ENCODE measurements around the gene NUP133. TPM values are rescaled to one million over a fixed set of nuclear protein-coding genes. Genes with fewer than 3 reads are reported as not detected.
"Not testable (repeated sequence)": the region's sequence is repeated elsewhere in the genome, so short reads cannot be mapped to it uniquely, and the experiment has no call there.

NUP133 gene
- polyA plus RNA-seq, 2 of the 4 experiments (the other 2 are of a cell fraction) = 20.6 to 43.2 TPM

DNA sequence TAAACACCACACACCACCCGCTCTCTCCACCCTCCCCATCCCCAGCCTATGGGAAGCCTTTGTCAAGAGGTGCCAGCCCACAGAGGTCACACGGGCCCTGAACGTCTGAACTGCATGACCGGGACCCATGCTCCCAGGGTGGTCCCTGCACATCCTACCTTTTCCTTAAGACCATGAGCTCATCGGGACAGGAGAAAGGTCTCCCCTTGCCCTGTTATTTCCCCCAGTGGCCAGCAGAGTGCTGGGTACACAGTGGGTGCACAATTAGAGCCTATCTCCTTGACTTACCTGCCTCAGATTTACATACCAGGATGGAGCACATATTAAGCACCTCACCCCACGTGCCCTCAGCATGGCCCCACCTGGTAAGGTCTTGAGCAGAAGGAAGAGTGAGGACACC is 105.1 kb downstream of the NUP133 start:
- WGBS (ENCODE audit: missing lambda C conversion rate) = 34% methylated on average over 6 of the region's 6 CpGs

DNA sequence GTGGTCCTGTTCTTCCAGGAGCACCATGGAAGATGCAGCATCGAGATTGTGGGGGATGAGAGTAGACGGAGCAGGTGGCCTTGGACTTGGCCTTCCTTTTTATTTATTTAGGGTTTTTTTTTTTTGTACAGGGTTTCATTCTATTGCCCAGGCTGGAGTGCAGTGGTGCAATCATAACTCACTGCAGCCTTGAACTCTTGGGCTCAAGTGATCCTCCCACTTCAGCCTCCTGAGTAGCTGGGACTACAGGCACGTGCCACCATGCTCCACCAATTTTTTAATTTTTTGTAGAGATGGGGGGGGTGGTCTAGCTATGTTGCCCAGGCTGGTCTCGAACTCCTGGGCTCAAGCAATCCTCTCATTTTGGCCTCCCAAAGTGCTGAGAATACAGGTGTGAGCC is 105.8 kb downstream of the NUP133 start:
- H3K27ac ChIP-seq; H3K4me2 ChIP-seq; POLR2A ChIA-PET; DNase-seq (ENCODE audit: low read depth in 1 of 2, low spot score in 1 of 2); H3K4me1 ChIP-seq; FAIRE-seq; H3K9me3 ChIP-seq; CTCF ChIA-PET; H3K4me3 ChIP-seq; ATAC-seq: not testable (repeated sequence)
- 15% methylated on average over 4 of the region's 4 CpGs for WGBS (ENCODE audit: missing lambda C conversion rate)

More for the DNA sequence above, 105.1 kb downstream of the NUP133 start:
- H3K4me2 ChIP-seq = no peak overlapping the region
- H3K4me1 ChIP-seq = no peaks in the 10 kb centered on the region
- H3K27ac ChIP-seq = no peak overlapping the region
- POLR2A ChIA-PET = no interaction called here
- TF ChIP-seq SMC3 (IDR thresholded peaks at IDR 0.05) (no peak), HEYL (CRISPR knock-in tag; IDR thresholded peaks at IDR 0.05) (no peak), NPAS2 (CRISPR knock-in tag; IDR thresholded peaks at IDR 0.05; ENCODE audit: borderline replicate concordance) (no peak), TP53 (CRISPR knock-in tag; IDR thresholded peaks at IDR 0.05) (no peak), MYC (IDR thresholded peaks at IDR 0.05; ENCODE audit: borderline replicate concordance, low read length) (no peak), FOSL2 (IDR thresholded peaks at IDR 0.05) (no peak), FOSL2 (CRISPR knock-in tag; IDR thresholded peaks at IDR 0.05) (no peak), CHD4 (IDR thresholded peaks at IDR 0.05; ENCODE audit: borderline replicate concordance) (no peak), KDM1A (IDR thresholded peaks at IDR 0.05; ENCODE audit: low read depth) (no peak), RCOR1 (IDR thresholded peaks at IDR 0.05; ENCODE audit: low read depth, low read length) (no peak), ZC3H11A (IDR thresholded peaks at IDR 0.05) (no peak), CHD2 (IDR thresholded peaks at IDR 0.05; ENCODE audit: low read length, partially characterized antibody) (no peak), JUNB (IDR thresholded peaks at IDR 0.05) (no peak)
- TF ChIP-seq, protein P1, sequence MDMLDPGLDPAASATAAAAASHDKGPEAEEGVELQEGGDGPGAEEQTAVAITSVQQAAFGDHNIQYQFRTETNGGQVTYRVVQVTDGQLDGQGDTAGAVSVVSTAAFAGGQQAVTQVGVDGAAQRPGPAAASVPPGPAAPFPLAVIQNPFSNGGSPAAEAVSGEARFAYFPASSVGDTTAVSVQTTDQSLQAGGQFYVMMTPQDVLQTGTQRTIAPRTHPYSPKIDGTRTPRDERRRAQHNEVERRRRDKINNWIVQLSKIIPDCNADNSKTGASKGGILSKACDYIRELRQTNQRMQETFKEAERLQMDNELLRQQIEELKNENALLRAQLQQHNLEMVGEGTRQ (IDR thresholded peaks at IDR 0.05) = no peak
- ATAC-seq (peak in 1 of 2 experiments; percentile 50; a peak in 4 of 6 replicates), DNase-seq (ENCODE audit: low read depth in 1 of 2, low spot score in 1 of 2) (no peak), FAIRE-seq (no peak)
- CTCF ChIA-PET = no interaction called here
- no peaks in the 10 kb centered on the region for H3K9me3 ChIP-seq
- no peak overlapping the region for H3K4me3 ChIP-seq

DNA sequence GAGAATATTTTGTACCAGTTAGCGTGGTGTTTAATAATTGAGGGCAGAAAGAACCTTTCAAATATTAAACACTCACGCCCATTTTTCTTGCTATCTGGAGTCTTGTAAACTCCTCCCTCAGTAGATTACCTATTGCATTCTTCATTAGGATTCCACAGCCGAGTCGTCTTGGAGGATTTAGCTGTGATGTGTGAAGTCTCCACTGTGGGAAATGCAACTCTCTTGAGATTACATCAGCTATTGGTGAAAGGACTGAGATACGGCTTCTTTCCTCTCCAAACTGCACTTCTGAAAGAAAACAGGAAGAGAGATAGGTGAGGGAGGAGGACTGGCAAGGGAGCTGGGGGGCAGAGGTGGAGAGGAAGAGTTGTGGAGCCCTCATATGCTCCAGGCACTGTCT is 110.4 kb downstream of the NUP133 start:
- Histone ChIP-seq H3K4me3 (no peak overlapping the region), H3K4me2 (no peak overlapping the region), H3K4me1 (no peaks in the 10 kb centered on the region), H3K9me3 (no peaks in the 10 kb centered on the region), H3K27ac (no peak overlapping the region)
- WGBS (ENCODE audit: missing lambda C conversion rate) = 55% methylated on average over 5 of the region's 5 CpGs
- ChIA-PET CTCF (interaction anchor here (0.5 to 2.1 kb wide), 4 partner anchors 12 to 492 kb away, joined by 3 to 7 read pairs (median 4); no protein-coding TSS in a partner anchor), POLR2A (interaction anchor here (0.6 kb wide), 1 partner anchor 24 kb away, joined by 7 read pairs; no protein-coding TSS in a partner anchor)
- DNase-seq (ENCODE audit: low read depth in 1 of 2, low spot score in 1 of 2) (no peak), FAIRE-seq (no peak), ATAC-seq (no peak)
- TF ChIP-seq, protein P2, sequence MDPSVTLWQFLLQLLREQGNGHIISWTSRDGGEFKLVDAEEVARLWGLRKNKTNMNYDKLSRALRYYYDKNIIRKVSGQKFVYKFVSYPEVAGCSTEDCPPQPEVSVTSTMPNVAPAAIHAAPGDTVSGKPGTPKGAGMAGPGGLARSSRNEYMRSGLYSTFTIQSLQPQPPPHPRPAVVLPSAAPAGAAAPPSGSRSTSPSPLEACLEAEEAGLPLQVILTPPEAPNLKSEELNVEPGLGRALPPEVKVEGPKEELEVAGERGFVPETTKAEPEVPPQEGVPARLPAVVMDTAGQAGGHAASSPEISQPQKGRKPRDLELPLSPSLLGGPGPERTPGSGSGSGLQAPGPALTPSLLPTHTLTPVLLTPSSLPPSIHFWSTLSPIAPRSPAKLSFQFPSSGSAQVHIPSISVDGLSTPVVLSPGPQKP (IDR thresholded peaks at IDR 0.05; ENCODE audit: low read depth, low read length) = no peak
- TF ChIP-seq MAZ (IDR thresholded peaks at IDR 0.05; ENCODE audit: borderline replicate concordance, low read depth, low read length) = no peak
- no peak for TF ChIP-seq JUNB (IDR thresholded peaks at IDR 0.05)
- no peak for TF ChIP-seq NFE2L2 (conservative IDR thresholded peaks at IDR 0.05; ENCODE audit: low read length)
- TF ChIP-seq, protein P3, sequence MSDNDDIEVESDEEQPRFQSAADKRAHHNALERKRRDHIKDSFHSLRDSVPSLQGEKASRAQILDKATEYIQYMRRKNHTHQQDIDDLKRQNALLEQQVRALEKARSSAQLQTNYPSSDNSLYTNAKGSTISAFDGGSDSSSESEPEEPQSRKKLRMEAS (IDR thresholded peaks at IDR 0.05) = no peak
- TF ChIP-seq KDM1A (IDR thresholded peaks at IDR 0.05; ENCODE audit: low read depth) = no peak
- no peak for TF ChIP-seq RAD21 (conservative IDR thresholded peaks at IDR 0.05 in 1 of 2, IDR thresholded peaks at IDR 0.05 in 1 of 2)
- TF ChIP-seq, protein P4, sequence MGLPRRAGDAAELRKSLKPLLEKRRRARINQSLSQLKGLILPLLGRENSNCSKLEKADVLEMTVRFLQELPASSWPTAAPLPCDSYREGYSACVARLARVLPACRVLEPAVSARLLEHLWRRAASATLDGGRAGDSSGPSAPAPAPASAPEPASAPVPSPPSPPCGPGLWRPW (IDR thresholded peaks at IDR 0.05) = no peak
- no peak for TF ChIP-seq HOXA7 (CRISPR knock-in tag; IDR thresholded peaks at IDR 0.05)
- TF ChIP-seq TFCP2L1 (CRISPR knock-in tag; IDR thresholded peaks at IDR 0.05) = no peak
- TF ChIP-seq, protein P5, sequence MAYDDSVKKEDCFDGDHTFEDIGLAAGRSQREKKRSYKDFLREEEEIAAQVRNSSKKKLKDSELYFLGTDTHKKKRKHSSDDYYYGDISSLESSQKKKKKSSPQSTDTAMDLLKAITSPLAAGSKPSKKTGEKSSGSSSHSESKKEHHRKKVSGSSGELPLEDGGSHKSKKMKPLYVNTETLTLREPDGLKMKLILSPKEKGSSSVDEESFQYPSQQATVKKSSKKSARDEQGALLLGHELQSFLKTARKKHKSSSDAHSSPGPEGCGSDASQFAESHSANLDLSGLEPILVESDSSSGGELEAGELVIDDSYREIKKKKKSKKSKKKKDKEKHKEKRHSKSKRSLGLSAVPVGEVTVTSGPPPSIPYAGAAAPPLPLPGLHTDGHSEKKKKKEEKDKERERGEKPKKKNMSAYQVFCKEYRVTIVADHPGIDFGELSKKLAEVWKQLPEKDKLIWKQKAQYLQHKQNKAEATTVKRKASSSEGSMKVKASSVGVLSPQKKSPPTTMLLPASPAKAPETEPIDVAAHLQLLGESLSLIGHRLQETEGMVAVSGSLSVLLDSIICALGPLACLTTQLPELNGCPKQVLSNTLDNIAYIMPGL (CRISPR knock-in tag; IDR thresholded peaks at IDR 0.05; ENCODE audit: borderline replicate concordance) = no peak
- TF ChIP-seq PHF8 (IDR thresholded peaks at IDR 0.05; ENCODE audit: borderline replicate concordance, low read depth) = no peak
- no peak for TF ChIP-seq GATA3 (IDR thresholded peaks at IDR 0.05; ENCODE audit: borderline replicate concordance)
- TF ChIP-seq, protein P6, sequence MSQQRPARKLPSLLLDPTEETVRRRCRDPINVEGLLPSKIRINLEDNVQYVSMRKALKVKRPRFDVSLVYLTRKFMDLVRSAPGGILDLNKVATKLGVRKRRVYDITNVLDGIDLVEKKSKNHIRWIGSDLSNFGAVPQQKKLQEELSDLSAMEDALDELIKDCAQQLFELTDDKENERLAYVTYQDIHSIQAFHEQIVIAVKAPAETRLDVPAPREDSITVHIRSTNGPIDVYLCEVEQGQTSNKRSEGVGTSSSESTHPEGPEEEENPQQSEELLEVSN (IDR thresholded peaks at IDR 0.05; ENCODE audit: borderline replicate concordance, low read depth) = no peak
- no peak for TF ChIP-seq SREBF2 (IDR thresholded peaks at IDR 0.05)
- TF ChIP-seq CHD4 (IDR thresholded peaks at IDR 0.05; ENCODE audit: borderline replicate concordance) = no peak
- TF ChIP-seq FOSL2 (IDR thresholded peaks at IDR 0.05) = no peak
- TF ChIP-seq FOSL2 (CRISPR knock-in tag; IDR thresholded peaks at IDR 0.05) = no peak
- TF ChIP-seq, protein P7, sequence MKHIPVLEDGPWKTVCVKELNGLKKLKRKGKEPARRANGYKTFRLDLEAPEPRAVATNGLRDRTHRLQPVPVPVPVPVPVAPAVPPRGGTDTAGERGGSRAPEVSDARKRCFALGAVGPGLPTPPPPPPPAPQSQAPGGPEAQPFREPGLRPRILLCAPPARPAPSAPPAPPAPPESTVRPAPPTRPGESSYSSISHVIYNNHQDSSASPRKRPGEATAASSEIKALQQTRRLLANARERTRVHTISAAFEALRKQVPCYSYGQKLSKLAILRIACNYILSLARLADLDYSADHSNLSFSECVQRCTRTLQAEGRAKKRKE (CRISPR knock-in tag; IDR thresholded peaks at IDR 0.05; ENCODE audit: low read depth) = no peak
- TF ChIP-seq NPAS2 (CRISPR knock-in tag; IDR thresholded peaks at IDR 0.05; ENCODE audit: borderline replicate concordance) = no peak
